Measurements from ENCODE around the gene C17orf58.

C17orf58 gene

DNA sequence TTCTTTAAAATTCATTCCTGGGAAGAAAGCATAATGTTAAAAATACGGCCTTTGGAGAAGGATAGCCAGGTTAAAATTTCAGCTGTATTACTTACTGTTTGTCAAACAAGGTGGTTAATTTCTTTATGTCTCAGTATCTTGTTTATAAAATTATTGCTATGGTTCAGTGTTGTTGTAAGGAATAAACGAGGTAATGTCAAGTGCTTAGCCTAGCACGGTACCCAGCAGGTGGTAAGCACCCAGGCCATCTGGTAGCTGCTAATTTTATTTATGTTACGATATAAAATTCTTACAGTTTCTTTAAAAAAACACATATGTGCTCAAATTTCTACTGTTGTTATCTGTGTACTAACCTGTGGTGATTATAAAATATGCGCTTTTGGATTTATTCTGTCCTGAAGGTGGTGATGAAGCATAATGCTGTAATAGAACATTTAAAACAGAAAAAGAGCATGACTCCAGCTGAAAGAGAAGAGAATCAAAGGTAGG, 48.9 kb downstream of the C17orf58 start:
- DNase-seq: no peak

DNA sequence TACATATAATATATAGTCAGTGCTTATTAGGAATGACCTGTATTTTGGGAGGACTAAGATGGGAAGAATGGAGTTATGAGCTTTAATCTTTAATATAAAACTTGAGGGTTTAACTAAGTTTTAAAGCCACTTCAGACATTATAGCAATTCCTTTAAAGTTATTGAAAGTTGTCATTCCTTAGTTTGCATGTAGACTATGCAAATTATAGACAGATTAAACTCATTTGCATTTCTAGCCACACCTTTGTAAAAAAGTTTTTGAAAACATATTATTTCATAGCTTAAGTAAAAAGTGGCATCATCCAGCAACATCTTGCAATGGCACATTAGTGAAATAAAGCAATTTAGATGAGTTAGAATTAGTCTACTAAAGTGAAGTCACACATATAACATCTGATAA, 49.8 kb downstream of the C17orf58 start:
- DNase-seq: no peak

DNA sequence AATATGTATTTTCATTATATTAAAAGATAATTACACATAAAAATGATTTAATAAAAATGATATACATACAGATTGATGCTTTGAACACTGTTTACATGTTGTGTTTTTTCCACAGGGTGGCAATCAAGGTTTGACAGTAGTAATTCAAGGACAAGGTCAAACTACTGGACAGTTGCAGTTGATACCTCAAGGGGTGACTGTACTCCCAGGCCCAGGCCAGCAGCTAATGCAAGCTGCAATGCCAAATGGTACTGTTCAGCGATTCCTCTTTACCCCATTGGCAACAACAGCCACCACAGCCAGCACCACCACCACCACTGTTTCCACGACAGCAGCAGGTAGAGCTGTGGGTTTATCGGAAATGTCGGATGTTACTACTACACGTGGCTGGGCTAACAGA, 52.2 kb downstream of the C17orf58 start:
- DNase-seq: no peak

DNA sequence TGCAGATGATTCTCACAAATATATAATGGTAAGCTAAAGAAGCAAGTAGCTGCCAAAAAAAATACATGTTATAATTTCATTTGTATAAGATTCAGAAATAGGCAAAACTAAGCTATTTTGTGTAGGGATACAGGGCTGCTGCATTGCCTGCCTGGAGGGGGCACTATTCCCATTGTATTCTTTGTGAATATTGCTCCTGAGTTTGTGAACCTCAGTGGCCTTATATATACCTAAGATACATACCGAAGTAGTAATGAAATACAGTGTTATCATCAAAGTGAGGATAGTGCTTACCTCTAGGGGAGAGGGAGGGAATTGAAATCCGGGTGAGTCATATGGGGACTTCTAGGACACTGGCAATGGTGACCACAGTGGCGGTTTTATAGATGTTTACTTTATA, 53.5 kb downstream of the C17orf58 start:
- no peak for DNase-seq
